Hepatocyte (in vitro differentiated cells): ENCODE measurements around the gene PRRG2. TPM values are rescaled to one million over a fixed set of nuclear protein-coding genes. Genes with fewer than 3 reads are reported as not detected.

ENCODE experiments used
- DNase-seq: peaks from one replicate; pipeline ENCODE4 v3.0.0-alpha.2; 2016; ENCODE audit warnings: low spot score
- H2AFZ ChIP-seq: fragments of 200-600 bp; sonication (generic); 2 replicates; pipeline ENCODE4 v1.6.0; 2016; ENCODE audit warnings: antibody characterized with exemption, mild to moderate bottlenecking
- H3K27ac ChIP-seq: fragments of 200-600 bp; sonication (generic); 2 replicates; pipeline ENCODE4 v1.5.1; 2016; ENCODE audit warnings: mild to moderate bottlenecking
- H3K27me3 ChIP-seq: fragments of 200-600 bp; sonication (generic); 2 replicates; pipeline ENCODE4 v1.6.1; 2016
- H3K36me3 ChIP-seq: fragments of 200-600 bp; sonication (generic); replicated peaks from 2 replicates; pipeline ENCODE4 v1.5.1; 2016; ENCODE audit warnings: low read depth; ENCODE audit not compliant: insufficient read depth
- H3K4me1 ChIP-seq: fragments of 200-600 bp; sonication (generic); 2 replicates; pipeline ENCODE4 v1.5.1; 2016; ENCODE audit warnings: mild to moderate bottlenecking, moderate library complexity; ENCODE audit not compliant: insufficient read depth
- H3K4me2 ChIP-seq: fragments of 200-600 bp; sonication (generic); 2 replicates; pipeline ENCODE4 v1.6.0; 2016
- H3K4me3 ChIP-seq: fragments of 200-600 bp; sonication (generic); 2 replicates; pipeline ENCODE4 v1.5.1; 2016; ENCODE audit warnings: mild to moderate bottlenecking
- H3K79me2 ChIP-seq: fragments of 200-600 bp; sonication (generic); 2 replicates; pipeline ENCODE4 v1.6.0; 2017; ENCODE audit warnings: mild to moderate bottlenecking
- H3K9me2 ChIP-seq: fragments of 200-600 bp; sonication (generic); replicated peaks from 2 replicates; pipeline ENCODE4 v1.6.0; 2017; ENCODE audit warnings: mild to moderate bottlenecking; ENCODE audit not compliant: insufficient read depth
- H3K9me3 ChIP-seq: fragments of 200-600 bp; sonication (generic); 2 replicates; pipeline ENCODE4 v1.5.1; 2016; ENCODE audit warnings: low read depth, mild to moderate bottlenecking
- H4K20me1 ChIP-seq: fragments of 200-600 bp; sonication (generic); 2 replicates; pipeline ENCODE4 v1.6.0; 2016; ENCODE audit warnings: mild to moderate bottlenecking; ENCODE audit not compliant: insufficient read depth, poor library complexity, severe bottlenecking
- EZH2 ChIP-seq: fragments of 200-600 bp; sonication (generic); IDR thresholded peaks from 2 replicates; pipeline ENCODE4 v1.6.1; 2016; ENCODE audit warnings: antibody characterized with exemption, mild to moderate bottlenecking, borderline replicate concordance
- EZH2phosphoT487 ChIP-seq: fragments of 200-600 bp; sonication (generic); IDR thresholded peaks from one replicate; pipeline ENCODE4 v1.6.1; 2018; ENCODE audit warnings: antibody characterized with exemption, mild to moderate bottlenecking, low read depth, moderate library complexity; ENCODE audit not compliant: unreplicated experiment, severe bottlenecking
- WGBS: methylation state at CpG from one replicate; pipeline ENCODE4 v1.1.6; 2016; ENCODE audit warnings: low lambda C conversion rate; ENCODE audit errors: missing lambda C conversion rate; 5-methylcytosine and 5-hydroxymethylcytosine counted together
- polyA plus RNA-seq: library from polyadenylated mRNA; unstranded; fragments of >200 nt; fragmentation: Nextera tagmentation; extraction: Ambion mirVana; gene quantifications from 2 replicates; pipeline ENCODE4 v1.2.1, GENCODE V29; 2016
- total RNA-seq: library from RNA; depleted of rRNA; stranded (reverse); fragments of >200 nt; gene quantifications from 2 replicates; pipeline ENCODE4 v1.2.3, GENCODE V29; 2014
- TF ChIP-seq, protein P1 (sequence below): fragments of 200-600 bp; sonication (generic); IDR thresholded peaks from 2 replicates; pipeline ENCODE4 v1.5.1; 2016; ENCODE audit warnings: antibody characterized with exemption, mild to moderate bottlenecking; ENCODE audit not compliant: poor library complexity

Gene PRRG2
- total and polyA plus RNA-seq, 2 experiments from 2014 or later, result 4.0 to 10.2 TPM

GRCh38 chr19:49601482-49602038 lies 20.4 kb downstream of the PRRG2 start:
- DNase-seq, result no peak
- Histone ChIP-seq H4K20me1 (peaks cover 10% of the 10 kb centered on the region), H3K4me1 (no peaks in the 10 kb centered on the region), H2AFZ (no peak overlapping the region), H3K36me3 (no peaks in the 10 kb centered on the region), H3K4me3 (no peak overlapping the region), H3K9me2 (no peaks in the 10 kb centered on the region), H3K79me2 (peaks cover 90% of the 10 kb centered on the region), H3K4me2 (no peak overlapping the region), H3K9me3 (no peaks in the 10 kb centered on the region), H3K27me3 (no peaks in the 10 kb centered on the region), H3K27ac (no peak overlapping the region)
- TF ChIP-seq EZH2phosphoT487, result no peak
- TF ChIP-seq, protein P1, sequence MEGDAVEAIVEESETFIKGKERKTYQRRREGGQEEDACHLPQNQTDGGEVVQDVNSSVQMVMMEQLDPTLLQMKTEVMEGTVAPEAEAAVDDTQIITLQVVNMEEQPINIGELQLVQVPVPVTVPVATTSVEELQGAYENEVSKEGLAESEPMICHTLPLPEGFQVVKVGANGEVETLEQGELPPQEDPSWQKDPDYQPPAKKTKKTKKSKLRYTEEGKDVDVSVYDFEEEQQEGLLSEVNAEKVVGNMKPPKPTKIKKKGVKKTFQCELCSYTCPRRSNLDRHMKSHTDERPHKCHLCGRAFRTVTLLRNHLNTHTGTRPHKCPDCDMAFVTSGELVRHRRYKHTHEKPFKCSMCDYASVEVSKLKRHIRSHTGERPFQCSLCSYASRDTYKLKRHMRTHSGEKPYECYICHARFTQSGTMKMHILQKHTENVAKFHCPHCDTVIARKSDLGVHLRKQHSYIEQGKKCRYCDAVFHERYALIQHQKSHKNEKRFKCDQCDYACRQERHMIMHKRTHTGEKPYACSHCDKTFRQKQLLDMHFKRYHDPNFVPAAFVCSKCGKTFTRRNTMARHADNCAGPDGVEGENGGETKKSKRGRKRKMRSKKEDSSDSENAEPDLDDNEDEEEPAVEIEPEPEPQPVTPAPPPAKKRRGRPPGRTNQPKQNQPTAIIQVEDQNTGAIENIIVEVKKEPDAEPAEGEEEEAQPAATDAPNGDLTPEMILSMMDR, result no peak
- no peak for TF ChIP-seq EZH2
- WGBS, result 97% methylated on average over 27 of the region's 38 CpGs

DNA sequence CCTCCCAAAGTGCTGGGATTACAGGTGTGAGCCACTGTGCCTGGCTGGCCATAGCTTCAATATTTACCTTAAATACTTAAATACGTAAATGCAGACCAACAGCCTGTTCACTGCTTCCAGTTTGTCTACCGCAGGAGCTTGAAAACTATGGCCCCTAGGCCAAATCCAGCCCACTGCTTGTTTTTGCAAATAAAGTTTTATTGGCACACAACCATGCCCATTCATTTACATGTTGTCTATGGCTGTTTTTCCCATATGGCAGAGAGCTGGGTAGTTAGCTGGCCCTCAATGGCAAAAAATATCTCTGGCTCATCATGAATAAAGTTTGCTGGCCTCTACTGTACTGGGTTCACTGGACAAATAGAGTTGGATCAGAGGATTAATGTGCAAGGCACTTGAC lies 21.7 kb downstream of the PRRG2 start:
- 96% methylated on average over 2 of the region's 2 CpGs for WGBS
- H3K9me3 ChIP-seq, result no peaks in the 10 kb centered on the region
- H3K27me3 ChIP-seq, result no peaks in the 10 kb centered on the region
- DNase-seq, result no peak
- H3K4me2 ChIP-seq, result no peak overlapping the region
- TF ChIP-seq, protein P1, result no peak
- no peak for TF ChIP-seq EZH2phosphoT487
- TF ChIP-seq EZH2, result no peak
- no peak overlapping the region for H3K27ac ChIP-seq
- no peaks in the 10 kb centered on the region for H3K9me2 ChIP-seq
- H4K20me1 ChIP-seq, result peaks cover 10% of the 10 kb centered on the region
- H3K36me3 ChIP-seq, result no peaks in the 10 kb centered on the region
- H3K4me3 ChIP-seq, result no peak overlapping the region
- H3K4me1 ChIP-seq, result no peaks in the 10 kb centered on the region
- peaks cover 91% of the 10 kb centered on the region for H3K79me2 ChIP-seq
- H2AFZ ChIP-seq, result no peak overlapping the region

DNA sequence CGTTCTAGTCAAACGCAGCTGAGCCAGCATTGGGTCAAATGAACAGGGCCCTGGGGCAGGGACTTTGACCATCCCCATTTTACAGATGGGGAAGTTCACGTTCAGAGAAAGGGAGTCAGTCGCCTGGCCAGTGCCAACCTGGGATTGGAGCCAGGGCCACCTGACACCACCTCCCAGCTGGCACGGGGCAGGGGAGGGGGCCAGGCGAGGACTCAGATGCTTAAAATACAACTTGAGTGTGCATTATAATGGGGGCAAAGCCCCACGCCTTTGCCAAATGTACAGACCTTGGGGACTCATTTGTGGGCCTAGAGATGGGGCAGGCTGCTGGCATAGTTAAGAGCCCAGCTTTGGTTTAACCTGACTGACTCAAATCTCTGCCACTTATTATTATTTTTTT lies 24.5 kb downstream of the PRRG2 start:
- Histone ChIP-seq H3K4me2 (no peak overlapping the region), H3K36me3 (no peaks in the 10 kb centered on the region), H3K4me3 (no peak overlapping the region), H2AFZ (no peak overlapping the region), H3K9me2 (no peaks in the 10 kb centered on the region), H3K9me3 (no peaks in the 10 kb centered on the region), H3K27ac (no peak overlapping the region), H3K27me3 (no peaks in the 10 kb centered on the region), H4K20me1 (peaks cover 15% of the 10 kb centered on the region), H3K79me2 (peaks cover 94% of the 10 kb centered on the region), H3K4me1 (no peaks in the 10 kb centered on the region)
- WGBS, result 96% methylated on average over 7 of the region's 7 CpGs
- DNase-seq, result no peak
- TF ChIP-seq, protein P1, result no peak
